ENCODE measurements around the gene CYP2S1.
"Not testable (repeated sequence)": the region's sequence is repeated elsewhere in the genome, so short reads cannot be mapped to it uniquely, and the experiment has no call there.

GRCh38 chr19:41204338-41204737 lies 11.3 kb downstream of the CYP2S1 start:
- TF ChIP-seq EZH2 (IDR thresholded peaks at IDR 0.05; ENCODE audit: insufficient read depth, poor library complexity, severe bottlenecking); EZH2phosphoT487 (IDR thresholded peaks at IDR 0.05; ENCODE audit: insufficient read depth, low read depth): not testable (repeated sequence)

All from GM23248 (cell line).